Measurements from ENCODE around the gene AGPS.
"Not testable (repeated sequence)": the region's sequence is repeated elsewhere in the genome, so short reads cannot be mapped to it uniquely, and the experiment has no call there.

Gene AGPS

GRCh38 chr2:177529166-177529565, 136.6 kb downstream of the AGPS start:
- DNase-seq (ENCODE audit: low spot score): no peak

- DNase-seq (ENCODE audit: low spot score): no peak
Measured at GRCh38 chr2:177530561-177530960, 138.0 kb downstream of the AGPS start.

GRCh38 chr2:177531706-177532105, 139.1 kb downstream of the AGPS start:
- DNase-seq (ENCODE audit: low spot score): no peak

- DNase-seq (ENCODE audit: low spot score): no peak
Measured at GRCh38 chr2:177532567-177532966, 140.0 kb downstream of the AGPS start.

- DNase-seq (ENCODE audit: low spot score): no peak
Measured at GRCh38 chr2:177533253-177533652, 140.7 kb downstream of the AGPS start.

- no peak for DNase-seq (ENCODE audit: low spot score)
Measured at GRCh38 chr2:177535000-177535399, 142.4 kb downstream of the AGPS start.

- DNase-seq (ENCODE audit: low spot score): no peak
Measured at GRCh38 chr2:177535958-177536504, 143.5 kb downstream of the AGPS start.

- DNase-seq (ENCODE audit: low spot score): no peak
Measured at GRCh38 chr2:177537213-177537612, 144.6 kb downstream of the AGPS start.

GRCh38 chr2:177537636-177538035, 145.1 kb downstream of the AGPS start:
- DNase-seq (ENCODE audit: low spot score): no peak

- no peak for DNase-seq (ENCODE audit: low spot score)
Measured at GRCh38 chr2:177538323-177538722, 145.8 kb downstream of the AGPS start.

- no peak for DNase-seq (ENCODE audit: low spot score)
Measured at GRCh38 chr2:177540283-177540682, 147.7 kb downstream of the AGPS start.

GRCh38 chr2:177541258-177541991, 148.9 kb downstream of the AGPS start:
- no peak for DNase-seq (ENCODE audit: low spot score)

GRCh38 chr2:177542396-177542795, 149.8 kb downstream of the AGPS start:
- no peak for DNase-seq (ENCODE audit: low spot score)

- DNase-seq (ENCODE audit: low spot score): no peak
Measured at GRCh38 chr2:177543007-177543760, 150.6 kb downstream of the AGPS start.

GRCh38 chr2:177545143-177545542, 152.6 kb downstream of the AGPS start:
- DNase-seq (ENCODE audit: low spot score): no peak

- DNase-seq (ENCODE audit: low spot score): no peak
Measured at GRCh38 chr2:177545981-177546585, 153.5 kb downstream of the AGPS start.

- no peak for DNase-seq (ENCODE audit: low spot score)
Measured at GRCh38 chr2:177547122-177547521, 154.5 kb downstream of the AGPS start.

- no peak for DNase-seq (ENCODE audit: low spot score)
Measured at GRCh38 chr2:177547772-177548171, 155.2 kb downstream of the AGPS start.

GRCh38 chr2:177548636-177549035, 156.1 kb downstream of the AGPS start:
- no peak for DNase-seq (ENCODE audit: low spot score)

GRCh38 chr2:177549171-177549570, 156.6 kb downstream of the AGPS start:
- no peak for DNase-seq (ENCODE audit: low spot score)

GRCh38 chr2:177550264-177551200, 158.0 kb downstream of the AGPS start:
- DNase-seq (ENCODE audit: low spot score): no peak

- DNase-seq (ENCODE audit: low spot score): not testable (repeated sequence)
Measured at GRCh38 chr2:177551360-177551759, 158.8 kb downstream of the AGPS start.
